Measurements from ENCODE around the gene SLC13A2. TPM values are rescaled to one million over a fixed set of nuclear protein-coding genes. Genes with fewer than 3 reads are reported as not detected.
"Not testable (repeated sequence)": the region's sequence is repeated elsewhere in the genome, so short reads cannot be mapped to it uniquely, and the experiment has no call there.

The SLC13A2 gene
- total and polyA plus RNA-seq, 2 experiments from 2014 or later, result not detected

GRCh38 chr17:28457890-28458289 is 15.6 kb upstream of the SLC13A2 start:
- no peaks in the 10 kb centered on the region for H3K36me3 ChIP-seq (ENCODE audit: insufficient read depth)
- H3K4me2 ChIP-seq, result no peak overlapping the region
- no peaks in the 10 kb centered on the region for H3K79me2 ChIP-seq (replicated peaks; ENCODE audit: insufficient read depth)
- H4K20me1 ChIP-seq (replicated peaks; ENCODE audit: insufficient read depth), result no peaks in the 10 kb centered on the region
- H3K4me1 ChIP-seq (ENCODE audit: insufficient read depth), result no peaks in the 10 kb centered on the region
- H3K27ac ChIP-seq (ENCODE audit: low read depth), result no peak overlapping the region
- H3K9me3 Mint-ChIP-seq, result peaks cover 36% of the 10 kb centered on the region
- peaks cover 2% of the 10 kb centered on the region for H3K27me3 Mint-ChIP-seq (ENCODE audit: insufficient read depth, low read depth, poor library complexity)
- no peak overlapping the region for H3K4me3 ChIP-seq
- ATAC-seq, result no peak
- H3K4me3 Mint-ChIP-seq, result no peak overlapping the region
- no peak for DNase-seq (ENCODE audit: low spot score)
- no peak overlapping the region for H2AFZ ChIP-seq
- H3K27me3 ChIP-seq (ENCODE audit: insufficient read depth), result no peaks in the 10 kb centered on the region
- peaks cover 5% of the 10 kb centered on the region; the same call in 2 of the 3 replicates for H3K36me3 Mint-ChIP-seq (ENCODE audit: low read depth)
- H3F3A ChIP-seq (replicated peaks; ENCODE audit: low read depth), result no peaks in the 10 kb centered on the region
- H3K9me2 ChIP-seq (ENCODE audit: insufficient read depth), result no peaks in the 10 kb centered on the region
- H3K27ac Mint-ChIP-seq, result no peak overlapping the region
- TF ChIP-seq JUNB (IDR thresholded peaks at IDR 0.05; ENCODE audit: unreplicated experiment) (no peak), ZNF331 (CRISPR knock-in tag; IDR thresholded peaks at IDR 0.05; ENCODE audit: low read depth) (no peak), ETS1 (IDR thresholded peaks at IDR 0.05) (no peak), ZNF462 (CRISPR knock-in tag; IDR thresholded peaks at IDR 0.05) (no peak), STAT1 (IDR thresholded peaks at IDR 0.05; ENCODE audit: unreplicated experiment) (no peak), POLR2AphosphoS5 (IDR thresholded peaks at IDR 0.05; ENCODE audit: low read depth) (no peak), CTCF (conservative IDR thresholded peaks at IDR 0.05; ENCODE audit: low read depth in 2 of 2) (no peak), CREB1 (CRISPR knock-in tag; IDR thresholded peaks at IDR 0.05; ENCODE audit: low read depth) (no peak), EZH2phosphoT487 (IDR thresholded peaks at IDR 0.05; ENCODE audit: unreplicated experiment) (no peak), EZH2 (IDR thresholded peaks at IDR 0.05; ENCODE audit: low read depth, unreplicated experiment) (no peak)
- H3K4me1 Mint-ChIP-seq, result no peaks in the 10 kb centered on the region

- H3K27ac ChIP-seq (ENCODE audit: low read depth); H3F3A ChIP-seq (replicated peaks; ENCODE audit: low read depth); H3K9me2 ChIP-seq (ENCODE audit: insufficient read depth); H3K4me3 Mint-ChIP-seq; H2AFZ ChIP-seq; H3K4me2 ChIP-seq; ATAC-seq; H3K4me3 ChIP-seq; H3K4me1 ChIP-seq (ENCODE audit: insufficient read depth); DNase-seq (ENCODE audit: low spot score); H3K79me2 ChIP-seq (replicated peaks; ENCODE audit: insufficient read depth); H4K20me1 ChIP-seq (replicated peaks; ENCODE audit: insufficient read depth); H3K27me3 ChIP-seq (ENCODE audit: insufficient read depth); H3K36me3 Mint-ChIP-seq (ENCODE audit: low read depth); H3K27me3 Mint-ChIP-seq (ENCODE audit: insufficient read depth, low read depth, poor library complexity); H3K4me1 Mint-ChIP-seq; H3K27ac Mint-ChIP-seq; H3K36me3 ChIP-seq (ENCODE audit: insufficient read depth): not testable (repeated sequence)
- peaks cover 36% of the 10 kb centered on the region for H3K9me3 Mint-ChIP-seq
Measured at GRCh38 chr17:28458881-28459280, 14.6 kb upstream of the SLC13A2 start.

All from GM23338 (cell line).